Loucy (cell line): ENCODE data around the gene BCL11B.

Experiments used
- H2AFZ ChIP-seq: fragments of 200-600 bp; sonication (generic); 2 replicates; pipeline ENCODE4 v1.6.0; 2016; ENCODE audit warnings: antibody characterized with exemption, mild to moderate bottlenecking, low read length, moderate library complexity
- H3F3A ChIP-seq: fragments of 200-600 bp; 2 replicates; pipeline ENCODE4 v1.6.0; 2016; ENCODE audit warnings: antibody characterized with exemption, low read depth, mild to moderate bottlenecking
- H3K27me3 ChIP-seq: fragments of 200-600 bp; sonication (generic); 2 replicates; pipeline ENCODE4 v1.6.1; 2014; ENCODE audit warnings: low read length, mild to moderate bottlenecking; ENCODE audit not compliant: insufficient read depth, poor library complexity, severe bottlenecking
- H3K36me3 ChIP-seq: fragments of 200-600 bp; sonication (generic); 2 replicates; pipeline ENCODE4 v1.6.1; 2016; ENCODE audit warnings: low read length; ENCODE audit not compliant: insufficient read depth
- H3K4me1 ChIP-seq: fragments of 200-600 bp; sonication (generic); 2 replicates; pipeline ENCODE4 v1.5.1; 2014; ENCODE audit warnings: low read length, mild to moderate bottlenecking; ENCODE audit not compliant: insufficient read depth, poor library complexity, severe bottlenecking
- H3K4me2 ChIP-seq: fragments of 200-600 bp; sonication (generic); 2 replicates; pipeline ENCODE4 v1.6.0; 2014; ENCODE audit warnings: antibody characterized with exemption, low read length, low read depth, mild to moderate bottlenecking; ENCODE audit not compliant: poor library complexity, severe bottlenecking
- H3K4me3 ChIP-seq: fragments of 200-600 bp; sonication (generic); 2 replicates; pipeline ENCODE4 v1.5.1; 2014; ENCODE audit warnings: low read length, mild to moderate bottlenecking, mixed read lengths; ENCODE audit not compliant: poor library complexity, severe bottlenecking
- H3K79me2 ChIP-seq: fragments of 200-600 bp; sonication (generic); 2 replicates; pipeline ENCODE4 v1.6.1; 2014; ENCODE audit warnings: low read length; ENCODE audit not compliant: insufficient read depth
- H3K9ac ChIP-seq: fragments of 200-600 bp; sonication (generic); 2 replicates; pipeline ENCODE4 v1.6.0; 2014; ENCODE audit warnings: mild to moderate bottlenecking, low read depth, low read length, moderate library complexity; ENCODE audit not compliant: poor library complexity, severe bottlenecking
- H3K9me2 ChIP-seq: fragments of 200-600 bp; sonication (generic); replicated peaks from 2 replicates; pipeline ENCODE4 v1.6.1; 2016; ENCODE audit warnings: low read depth, low read length, mixed read lengths
- H3K9me3 ChIP-seq: fragments of 200-600 bp; sonication (generic); 2 replicates; pipeline ENCODE4 v1.6.1; 2014; ENCODE audit warnings: mild to moderate bottlenecking, antibody characterized with exemption, low read length, low read depth; ENCODE audit not compliant: insufficient read depth
- H4K20me1 ChIP-seq: fragments of 200-600 bp; sonication (generic); 2 replicates; pipeline ENCODE4 v1.6.0; 2014; ENCODE audit warnings: antibody characterized with exemption, low read length, mild to moderate bottlenecking; ENCODE audit not compliant: insufficient read depth, poor library complexity, severe bottlenecking
- CTCF ChIP-seq: fragments of 200-600 bp; sonication (generic); conservative IDR thresholded peaks from 2 replicates; pipeline ENCODE4 v1.5.1; 2014; ENCODE audit warnings: mild to moderate bottlenecking, antibody characterized with exemption, low read length
- EZH2phosphoT487 ChIP-seq: fragments of 200-600 bp; IDR thresholded peaks from 2 replicates; pipeline ENCODE4 v1.6.1; 2018; ENCODE audit warnings: antibody characterized with exemption, mild to moderate bottlenecking, moderate library complexity, borderline replicate concordance

The BCL11B gene

GRCh38 chr14:99194736-99195135 lies 77.3 kb downstream of the BCL11B start:
- Histone ChIP-seq H3K4me2 (no peak overlapping the region), H2AFZ (no peak overlapping the region), H3K79me2 (peaks cover 96% of the 10 kb centered on the region), H3K9me2 (no peaks in the 10 kb centered on the region), H3K4me1 (no peaks in the 10 kb centered on the region), H3F3A (no peaks in the 10 kb centered on the region), H3K9ac (no peak overlapping the region), H3K4me3 (no peak overlapping the region), H4K20me1 (peaks cover 71% of the 10 kb centered on the region), H3K27me3 (no peaks in the 10 kb centered on the region), H3K36me3 (peaks cover 51% of the 10 kb centered on the region; the same call in 1 of the 2 replicates), H3K9me3 (no peaks in the 10 kb centered on the region)
- TF ChIP-seq EZH2phosphoT487 (no peak), CTCF (no peak)

GRCh38 chr14:99194136-99194535 lies 77.9 kb downstream of the BCL11B start:
- Histone ChIP-seq H2AFZ (no peak overlapping the region), H3K79me2 (peaks cover 96% of the 10 kb centered on the region), H3K9ac (no peak overlapping the region), H3K4me2 (no peak overlapping the region), H3K27me3 (no peaks in the 10 kb centered on the region), H3K36me3 (peaks cover 51% of the 10 kb centered on the region; the same call in 1 of the 2 replicates), H3K4me3 (no peak overlapping the region), H3K4me1 (no peaks in the 10 kb centered on the region), H3F3A (no peaks in the 10 kb centered on the region), H4K20me1 (peaks cover 69% of the 10 kb centered on the region), H3K9me3 (no peaks in the 10 kb centered on the region), H3K9me2 (no peaks in the 10 kb centered on the region)
- no peak for TF ChIP-seq EZH2phosphoT487
- TF ChIP-seq CTCF, result no peak

- H3K27me3 ChIP-seq, result no peaks in the 10 kb centered on the region
- peaks cover 95% of the 10 kb centered on the region for H3K79me2 ChIP-seq
- no peak overlapping the region for H2AFZ ChIP-seq
- H3K9ac ChIP-seq, result no peak overlapping the region
- no peaks in the 10 kb centered on the region for H3K9me3 ChIP-seq
- H3K4me1 ChIP-seq, result no peaks in the 10 kb centered on the region
- H3K36me3 ChIP-seq, result peaks cover 40% of the 10 kb centered on the region; the same call in 1 of the 2 replicates
- H3K4me3 ChIP-seq, result no peak overlapping the region
- no peak overlapping the region for H3K4me2 ChIP-seq
- peaks cover 55% of the 10 kb centered on the region for H4K20me1 ChIP-seq
- H3F3A ChIP-seq, result no peaks in the 10 kb centered on the region
- TF ChIP-seq EZH2phosphoT487 (no peak), CTCF (no peak)
- H3K9me2 ChIP-seq, result no peaks in the 10 kb centered on the region
These were observed 79.2 kb downstream of the BCL11B start for GRCh38 chr14:99192830-99193229.
